ENCODE measurements around the gene TMEM59L.
A peak's percentile ranks its signal among the peaks of the same experiment; 100 is the strongest.
"Not testable (repeated sequence)": the region's sequence is repeated elsewhere in the genome, so short reads cannot be mapped to it uniquely, and the experiment has no call there.

TMEM59L gene

DNA sequence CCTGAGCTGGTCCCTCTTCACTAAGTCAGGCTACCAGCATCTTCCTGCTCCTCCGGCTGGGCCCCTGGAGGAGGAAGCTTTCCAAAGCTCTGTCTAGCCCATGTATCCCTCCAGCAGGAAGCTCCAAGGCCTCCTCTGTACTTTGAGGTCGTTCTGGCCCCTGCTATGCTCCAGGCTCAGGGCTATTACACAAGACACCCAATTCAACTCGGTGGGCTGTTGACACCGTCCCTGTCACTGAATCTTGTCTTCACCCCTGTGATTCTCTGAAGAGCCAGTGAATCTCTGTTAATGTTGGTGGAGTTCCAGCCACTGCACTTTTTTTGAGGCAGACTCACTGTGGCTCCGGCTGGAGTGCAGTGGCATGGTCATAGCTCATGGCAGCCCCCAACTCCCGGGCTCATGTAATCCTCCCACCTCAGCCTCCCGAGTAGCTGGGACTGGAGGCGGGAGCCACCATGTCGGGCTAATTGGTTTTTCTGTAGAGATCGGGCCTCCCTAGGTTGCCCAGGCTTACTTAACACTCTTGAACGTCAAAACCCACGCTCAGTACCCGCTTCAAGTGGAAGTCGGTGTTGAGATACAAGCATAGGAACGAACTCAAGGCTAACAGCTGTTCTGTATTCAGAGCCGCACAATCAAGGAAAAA, 24.6 kb upstream of the TMEM59L start:
- DNase-seq (ENCODE audit: insufficient read length) (no peak), FAIRE-seq (no peak)
- TF ChIP-seq TAF1 (IDR thresholded peaks at IDR 0.05; ENCODE audit: borderline replicate concordance, low read depth, low read length) (no peak), POLR2A (IDR thresholded peaks at IDR 0.05; ENCODE audit: low read depth, low read length) (no peak), POLR2AphosphoS5 (IDR thresholded peaks at IDR 0.05; ENCODE audit: low read depth, low read length) (no peak)

DNA sequence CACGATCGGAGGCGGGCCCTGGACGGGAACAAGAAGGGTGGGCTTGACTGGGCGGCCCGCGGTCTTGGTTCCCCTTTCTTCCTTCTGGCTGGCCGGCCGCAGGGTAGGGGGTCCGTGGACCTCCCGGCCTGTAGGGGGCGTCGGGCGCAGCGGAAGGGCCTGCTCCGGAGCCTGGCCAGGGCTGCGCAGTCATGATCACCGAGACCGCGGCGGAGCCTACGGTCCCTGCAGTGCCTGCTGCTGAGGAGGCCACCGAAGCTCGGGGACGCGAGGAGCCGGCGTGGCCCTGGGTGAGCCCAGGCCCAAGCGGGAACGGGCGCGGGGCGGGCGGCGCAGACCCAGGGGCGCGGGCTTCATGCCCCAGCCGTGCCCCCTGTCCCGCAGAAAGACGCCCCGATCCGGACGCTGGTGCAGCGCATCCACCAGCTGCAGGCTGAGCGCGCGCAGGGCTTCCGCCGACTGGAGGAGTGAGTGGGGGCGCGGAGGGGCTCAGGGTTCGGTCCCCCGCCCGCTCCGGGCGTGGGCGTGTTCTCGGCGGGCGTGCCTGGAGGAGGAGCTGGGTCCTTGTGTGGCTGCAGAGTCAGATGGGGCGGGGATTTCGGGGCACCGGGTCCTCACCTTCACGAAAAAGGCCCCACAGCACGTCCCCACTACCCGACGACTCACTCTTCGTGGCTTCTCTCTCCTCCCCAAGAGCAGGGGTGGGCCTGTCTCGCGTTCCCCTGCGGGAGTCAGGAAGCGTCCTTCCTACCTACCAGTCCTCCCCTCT, 23.9 kb upstream of the TMEM59L start, which contains the start of gene REX1BD:
TSS of gene REX1BD (plus strand) at position 188 of the 769 bp plus-strand sequence. CDS start at position 192, 4 bp downstream.
- TF ChIP-seq POLR2A (IDR thresholded peaks at IDR 0.05; ENCODE audit: low read depth, low read length) (peak; percentile 79; the same call in 1 of the 2 replicates), TAF1 (IDR thresholded peaks at IDR 0.05; ENCODE audit: borderline replicate concordance, low read depth, low read length) (peak; percentile 6; the same call in 1 of the 2 replicates), POLR2AphosphoS5 (IDR thresholded peaks at IDR 0.05; ENCODE audit: low read depth, low read length) (0 out of 2 replicates have a peak, but pooled peaks have one; percentile 31)
- FAIRE-seq: peak; percentile 83
- DNase-seq (ENCODE audit: insufficient read length): peak; percentile 83

DNA sequence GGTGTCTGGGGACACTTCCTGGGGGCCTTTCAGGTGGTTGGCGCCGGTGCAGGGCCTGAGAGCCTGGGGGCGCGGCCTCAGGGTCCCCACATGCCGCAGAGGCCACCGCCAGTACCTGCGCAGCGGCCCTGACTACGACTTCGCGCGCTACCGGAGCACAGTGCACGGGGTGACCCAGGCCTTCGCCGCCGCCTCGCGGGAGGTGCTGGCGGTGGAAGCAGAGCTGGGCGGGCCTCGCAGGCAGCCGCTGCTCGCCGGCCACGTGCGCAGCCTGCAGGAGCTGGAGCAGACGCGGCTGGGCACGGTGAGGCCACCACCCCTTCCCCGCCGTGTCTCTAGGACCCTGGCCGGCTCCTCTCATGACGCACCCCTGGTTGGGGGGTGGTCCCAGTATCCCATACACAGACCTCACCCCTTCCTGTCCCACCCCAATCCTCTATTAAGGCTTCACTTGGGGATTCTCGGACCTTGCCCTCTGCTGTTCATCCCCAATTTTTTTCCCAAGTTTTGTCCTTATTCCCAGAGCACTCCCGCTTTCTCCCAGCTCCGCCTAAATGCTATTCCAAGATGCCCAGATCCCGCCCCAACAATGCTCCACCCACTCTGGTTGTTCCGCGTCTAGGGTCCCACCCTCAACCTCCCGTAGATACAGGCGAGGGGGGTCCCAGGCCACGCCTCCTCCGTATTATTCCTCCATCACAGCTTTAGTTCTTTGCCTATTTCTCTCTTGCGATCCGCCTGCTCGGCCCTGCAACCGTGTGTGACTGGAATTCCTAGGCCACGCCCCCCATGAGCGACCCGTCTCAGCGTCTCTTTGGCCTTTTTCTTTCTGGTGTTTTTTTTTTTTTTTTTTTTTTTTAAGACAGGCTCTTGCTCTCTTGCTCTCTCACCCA, 23.0 kb upstream of the TMEM59L start:
- FAIRE-seq (peak; percentile 90), DNase-seq (ENCODE audit: insufficient read length) (no peak)
- TF ChIP-seq POLR2A (IDR thresholded peaks at IDR 0.05; ENCODE audit: low read depth, low read length) (no peak), TAF1 (IDR thresholded peaks at IDR 0.05; ENCODE audit: borderline replicate concordance, low read depth, low read length) (no peak), POLR2AphosphoS5 (IDR thresholded peaks at IDR 0.05; ENCODE audit: low read depth, low read length) (no peak)

DNA sequence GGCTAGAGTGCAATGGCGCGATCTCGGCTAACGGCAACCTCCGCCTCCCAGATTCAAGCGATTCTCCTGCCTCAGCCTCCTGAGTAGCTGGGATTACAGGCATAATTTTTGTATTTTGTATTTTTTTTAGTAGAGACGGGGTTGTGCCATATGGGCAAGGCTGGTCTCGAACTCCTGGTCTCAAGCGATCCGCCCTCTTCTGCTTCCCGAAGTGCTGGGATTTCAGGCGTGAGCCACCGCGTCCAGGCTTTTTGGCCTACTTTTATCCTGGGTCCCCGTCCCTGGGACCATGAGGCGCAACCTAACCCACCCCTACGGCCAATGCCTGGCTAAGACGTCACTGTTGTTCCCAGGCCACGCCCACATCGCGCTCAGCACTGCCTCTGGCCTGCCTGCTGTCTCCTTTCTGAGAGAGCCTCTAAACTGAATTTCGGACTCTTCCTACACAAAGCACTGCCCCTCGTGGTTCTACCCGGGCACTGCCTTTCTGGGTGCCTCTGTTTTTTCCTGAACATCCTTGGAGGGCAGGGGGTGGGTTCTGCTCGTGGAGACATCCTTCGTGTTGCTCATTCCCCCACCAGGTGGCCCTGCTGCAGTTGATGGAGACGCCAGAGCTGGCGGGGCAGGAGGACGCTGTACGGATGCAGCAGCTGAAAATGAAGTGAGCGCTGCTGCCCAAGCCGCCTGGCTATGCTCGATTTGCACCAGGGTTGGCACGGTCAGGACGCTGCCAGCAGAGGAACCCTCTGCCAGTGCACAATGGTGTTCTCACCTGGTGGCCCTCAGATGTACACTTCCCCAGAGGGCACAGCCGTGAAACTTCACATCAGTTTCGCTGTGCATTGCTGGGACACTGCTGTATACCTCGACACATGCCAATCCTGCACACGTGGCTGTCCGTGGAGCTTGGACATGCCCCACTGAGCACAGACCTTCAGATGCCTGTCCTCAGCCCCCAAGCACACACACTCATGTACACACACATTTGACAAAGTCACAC, 22.1 kb upstream of the TMEM59L start:
- FAIRE-seq (no peak), DNase-seq (ENCODE audit: insufficient read length) (no peak)
- TF ChIP-seq TAF1 (IDR thresholded peaks at IDR 0.05; ENCODE audit: borderline replicate concordance, low read depth, low read length) (no peak), POLR2AphosphoS5 (IDR thresholded peaks at IDR 0.05; ENCODE audit: low read depth, low read length) (no peak), POLR2A (IDR thresholded peaks at IDR 0.05; ENCODE audit: low read depth, low read length) (no peak)

DNA sequence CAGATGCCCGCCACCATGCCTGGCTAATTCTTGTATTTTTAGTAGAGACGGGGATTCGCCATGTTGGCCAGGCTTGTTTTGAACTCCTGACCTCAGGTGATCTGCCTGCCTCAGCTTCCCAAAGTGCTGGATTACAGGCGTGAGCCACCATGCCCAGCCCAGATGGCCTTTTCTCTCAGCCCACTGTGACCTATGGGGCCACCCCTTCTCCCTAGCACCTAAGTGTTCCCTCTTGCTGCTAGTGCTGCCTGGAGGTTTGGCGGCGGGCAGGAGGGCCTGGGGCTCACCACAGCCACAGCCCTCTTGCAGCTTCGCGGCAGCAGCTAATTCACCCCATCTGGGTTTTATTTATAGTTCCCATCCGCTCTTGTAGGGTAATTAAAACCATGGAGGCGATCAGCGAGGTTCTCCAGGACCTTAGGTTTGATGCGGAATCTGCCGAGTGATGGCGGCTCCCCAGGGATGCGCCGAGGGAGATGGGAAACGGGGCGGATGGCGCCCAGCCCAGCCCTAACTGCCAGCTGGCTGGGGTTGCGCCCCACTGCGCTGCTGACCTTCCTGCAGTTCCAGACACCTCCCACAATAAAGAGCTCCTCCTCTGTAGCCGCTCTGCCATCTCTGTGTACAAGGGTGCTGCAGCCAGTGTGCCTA, 20.8 kb upstream of the TMEM59L start:
- FAIRE-seq (no peak), DNase-seq (ENCODE audit: insufficient read length) (no peak)
- no peak for TF ChIP-seq POLR2AphosphoS5 (IDR thresholded peaks at IDR 0.05; ENCODE audit: low read depth, low read length)
- TF ChIP-seq POLR2A (IDR thresholded peaks at IDR 0.05; ENCODE audit: low read depth, low read length): no peak
- no peak for TF ChIP-seq TAF1 (IDR thresholded peaks at IDR 0.05; ENCODE audit: borderline replicate concordance, low read depth, low read length)

DNA sequence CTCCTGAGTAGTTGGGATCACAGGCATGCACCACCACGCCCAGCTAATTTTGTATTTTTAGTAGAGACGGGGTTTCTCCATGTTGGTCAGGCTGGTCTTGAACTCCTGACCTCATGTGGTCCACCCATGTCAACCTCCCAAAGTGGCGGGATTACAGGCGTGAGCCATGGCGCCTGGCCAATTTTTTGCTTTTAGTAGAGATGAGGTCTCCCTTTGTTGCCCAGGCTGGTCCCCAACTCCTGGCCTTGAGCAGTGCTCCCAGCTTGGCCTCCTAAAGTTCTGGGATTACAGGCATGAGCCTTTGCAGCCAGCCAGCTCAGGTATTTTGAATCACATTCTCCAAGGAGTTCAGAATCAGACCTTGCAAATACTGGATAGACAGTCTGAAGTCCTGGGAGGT, 19.9 kb upstream of the TMEM59L start:
- DNase-seq (ENCODE audit: insufficient read length); FAIRE-seq: not testable (repeated sequence)

DNA sequence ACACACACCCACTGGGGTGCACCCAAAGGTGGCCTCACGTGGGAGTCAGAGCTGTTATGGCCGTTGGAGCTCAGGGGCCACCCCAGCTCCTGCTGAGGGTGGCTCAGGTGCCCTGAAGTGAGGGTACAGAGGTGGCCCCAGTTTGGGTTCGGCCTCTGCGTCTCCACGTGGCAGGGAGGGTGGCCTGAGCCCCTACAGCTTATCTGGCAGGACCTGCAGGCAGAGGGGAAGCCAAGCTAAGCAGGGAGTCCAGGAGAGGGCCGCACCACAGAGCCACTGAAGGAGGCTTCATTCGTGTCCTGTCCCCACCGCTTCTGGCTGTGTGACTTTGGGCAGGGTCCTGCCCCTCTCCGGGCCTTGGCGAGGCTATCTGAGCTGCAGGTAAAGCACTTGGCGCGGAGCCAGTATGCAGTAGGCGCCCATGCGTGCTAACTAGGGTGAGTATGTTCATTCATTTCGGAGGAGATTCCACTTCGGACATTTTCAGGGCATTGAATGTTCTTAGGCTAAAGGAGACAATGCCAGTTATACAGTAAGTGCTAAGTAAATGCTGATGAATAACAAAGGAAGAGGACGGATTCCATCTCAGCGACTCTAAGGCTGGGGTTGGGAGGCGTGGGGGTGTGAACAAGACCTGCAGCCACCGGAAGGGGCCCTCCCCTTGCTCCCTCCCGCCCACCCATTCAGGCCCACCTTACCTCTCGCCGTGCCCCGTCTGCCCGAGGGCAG, 19.1 kb upstream of the TMEM59L start:
- no peak for FAIRE-seq
- no peak for DNase-seq (ENCODE audit: insufficient read length)
- TF ChIP-seq POLR2A (IDR thresholded peaks at IDR 0.05; ENCODE audit: low read depth, low read length): no peak
- no peak for TF ChIP-seq TAF1 (IDR thresholded peaks at IDR 0.05; ENCODE audit: borderline replicate concordance, low read depth, low read length)
- no peak for TF ChIP-seq POLR2AphosphoS5 (IDR thresholded peaks at IDR 0.05; ENCODE audit: low read depth, low read length)

DNA sequence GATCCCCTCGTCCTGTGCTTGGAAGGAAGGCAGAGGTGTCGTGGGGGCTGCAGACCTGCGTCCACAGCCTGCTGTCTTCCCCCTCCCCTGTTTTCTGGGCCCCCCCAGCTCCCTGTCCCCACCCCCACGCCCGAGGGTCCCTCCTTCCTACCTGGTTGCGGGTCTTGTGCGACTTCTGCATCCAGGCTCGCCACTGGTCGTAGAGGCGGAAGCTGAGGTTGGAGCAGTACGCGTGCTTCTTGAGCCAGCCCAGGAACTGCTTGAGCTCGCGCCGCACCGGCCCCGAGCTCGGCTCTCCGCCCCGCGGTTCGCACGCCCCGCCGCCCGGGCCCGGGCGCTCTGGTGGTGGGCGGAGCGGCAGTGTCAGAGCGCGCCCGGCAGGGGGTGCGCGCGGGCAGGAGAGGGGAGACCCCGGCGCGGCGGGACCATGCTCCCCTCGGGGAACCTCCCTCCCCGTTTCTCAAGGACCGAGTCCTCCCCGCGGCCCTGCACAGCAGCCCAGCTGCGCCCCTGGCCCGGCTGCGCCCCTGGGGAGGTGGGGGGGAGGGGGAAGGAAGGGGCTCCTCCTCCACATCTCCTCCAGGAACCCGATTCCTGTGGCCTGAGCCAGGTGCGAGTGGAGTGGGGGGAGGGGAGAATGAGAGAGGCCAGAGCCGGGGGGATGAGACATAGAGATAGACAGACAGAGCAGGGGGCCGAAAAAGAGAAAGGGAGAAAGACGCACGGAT, 18.4 kb upstream of the TMEM59L start:
- peak; percentile 92 for FAIRE-seq

DNA sequence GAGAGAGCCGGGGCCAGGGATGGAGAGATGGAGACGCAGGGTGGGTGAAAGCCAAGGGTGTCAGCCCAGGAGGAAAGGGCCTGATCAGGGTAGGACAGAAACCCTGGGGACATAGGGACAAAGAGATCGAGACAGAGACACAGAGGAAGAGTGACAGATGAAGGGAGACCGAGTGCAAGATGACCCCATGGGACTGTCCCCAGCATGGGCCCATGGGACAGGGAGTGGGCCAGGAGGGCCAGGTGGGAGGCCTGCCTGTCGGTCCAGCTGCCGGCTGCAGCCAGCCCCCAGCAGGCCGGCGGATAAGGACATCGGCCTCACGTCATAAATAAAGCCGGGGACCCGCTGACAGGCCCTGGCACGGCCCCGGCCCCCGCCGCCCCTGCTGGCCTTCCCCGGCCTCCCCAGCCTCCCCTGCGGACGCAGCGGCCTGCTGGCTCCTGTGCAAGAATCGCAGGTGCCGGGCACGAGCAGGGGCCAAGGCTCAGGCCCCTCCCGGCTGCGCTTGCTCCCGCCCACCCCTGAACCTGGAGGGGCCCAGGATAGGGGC, 17.8 kb upstream of the TMEM59L start:
- DNase-seq (ENCODE audit: insufficient read length): no peak
- TF ChIP-seq POLR2AphosphoS5 (IDR thresholded peaks at IDR 0.05; ENCODE audit: low read depth, low read length): no peak
- TF ChIP-seq TAF1 (IDR thresholded peaks at IDR 0.05; ENCODE audit: borderline replicate concordance, low read depth, low read length): no peak
- no peak for TF ChIP-seq POLR2A (IDR thresholded peaks at IDR 0.05; ENCODE audit: low read depth, low read length)
- no peak for FAIRE-seq

More for the DNA sequence above, 18.4 kb upstream of the TMEM59L start:
- TF ChIP-seq POLR2A (IDR thresholded peaks at IDR 0.05; ENCODE audit: low read depth, low read length) (no peak), TAF1 (IDR thresholded peaks at IDR 0.05; ENCODE audit: borderline replicate concordance, low read depth, low read length) (no peak), POLR2AphosphoS5 (IDR thresholded peaks at IDR 0.05; ENCODE audit: low read depth, low read length) (no peak)
- DNase-seq (ENCODE audit: insufficient read length): peak; percentile 97
